Activated T-helper 2 cell treated with anti-CD3 and anti-CD28 coated beads, Interferon-gamma antibody, Interleukin-2, Interleukin-4, amounts not matched to agents 10 μg/mL and 5 μg/mL and 100 μg/mL, durations not matched to agents 14 hours and 24 hours and 36 hours (primary cell): ENCODE results near the gene CHKA. TPM values are rescaled to one million over a fixed set of nuclear protein-coding genes. Genes with fewer than 3 reads are reported as not detected.

Experiments used
- DNase-seq: peaks from one replicate; pipeline ENCODE4 v3.0.0; 2021; ENCODE audit warnings: low spot score
- H3K27ac Mint-ChIP-seq: one replicate; pipeline ENCODE4 v1.8.0; 2021; ENCODE audit warnings: mixed read lengths
- H3K27me3 Mint-ChIP-seq: one replicate; pipeline ENCODE4 v1.8.0; 2021; ENCODE audit warnings: low read depth, mixed read lengths
- H3K36me3 Mint-ChIP-seq: one replicate; pipeline ENCODE4 v1.8.0; 2021; ENCODE audit warnings: low read depth, mixed read lengths
- H3K4me1 Mint-ChIP-seq: one replicate; pipeline ENCODE4 v1.8.0; 2021; ENCODE audit warnings: low read depth, mixed read lengths
- H3K4me3 Mint-ChIP-seq: one replicate; pipeline ENCODE4 v1.8.0; 2021; ENCODE audit warnings: low read depth, mild to moderate bottlenecking, moderate library complexity, mixed read lengths
- H3K9me3 Mint-ChIP-seq: one replicate; pipeline ENCODE4 v1.8.0; 2021; ENCODE audit warnings: mixed read lengths
- intact Hi-C: fragments of 100-400 bp; cut with micrococcal nuclease; formaldehyde crosslinking; loops from one replicate; pipeline ENCODE4 v1.15.1; 2023
- total RNA-seq: library from RNA; stranded (reverse); gene quantifications from 2 replicates; pipeline ENCODE4 v1.2.3, GENCODE V29; 2022

CHKA gene
- total RNA-seq = 16.9 and 20.4 TPM in 2 replicates

GRCh38 chr11:68121067-68121899, at the start of gene CHKA:
CHKA (minus strand) TSS chr11:68121388; CDS start chr11:68121177, 211 bp downstream.
- peaks cover 12% of the 10 kb centered on the region for H3K4me1 Mint-ChIP-seq
- H3K36me3 Mint-ChIP-seq = peaks cover 19% of the 10 kb centered on the region
- no peaks in the 10 kb centered on the region for H3K9me3 Mint-ChIP-seq
- intact Hi-C loops = loop anchor here (2.0 kb wide), 2 partner anchors 90 to 92 kb away; partner anchors contain the start of genes KMT5B and NDUFS8
- peak within 1 kb of the TSS; percentile 88 for H3K4me3 Mint-ChIP-seq
- DNase-seq = peak; percentile 84
- no peaks in the 10 kb centered on the region for H3K27me3 Mint-ChIP-seq
- H3K27ac Mint-ChIP-seq = peak within 1 kb of the TSS; percentile 89

GRCh38 chr11:68169442-68169841, 48.3 kb upstream of the CHKA start:
- Mint-ChIP-seq H3K27me3 (no peaks in the 10 kb centered on the region), H3K4me3 (no peak overlapping the region), H3K36me3 (peaks cover 39% of the 10 kb centered on the region), H3K9me3 (no peaks in the 10 kb centered on the region), H3K27ac (no peak overlapping the region), H3K4me1 (no peaks in the 10 kb centered on the region)
- intact Hi-C loops = no loop called here
- no peak for DNase-seq

GRCh38 chr11:68168694-68169093, 47.5 kb upstream of the CHKA start:
- H3K4me1 Mint-ChIP-seq = no peaks in the 10 kb centered on the region
- H3K27ac Mint-ChIP-seq = no peak overlapping the region
- no peaks in the 10 kb centered on the region for H3K27me3 Mint-ChIP-seq
- H3K36me3 Mint-ChIP-seq = peaks cover 32% of the 10 kb centered on the region
- H3K9me3 Mint-ChIP-seq = no peaks in the 10 kb centered on the region
- DNase-seq = no peak
- no peak overlapping the region for H3K4me3 Mint-ChIP-seq
- intact Hi-C loops = no loop called here

GRCh38 chr11:68167474-68167873, 46.3 kb upstream of the CHKA start:
- Mint-ChIP-seq H3K27me3 (no peaks in the 10 kb centered on the region), H3K9me3 (no peaks in the 10 kb centered on the region), H3K4me1 (no peaks in the 10 kb centered on the region), H3K36me3 (peaks cover 25% of the 10 kb centered on the region), H3K27ac (no peak overlapping the region), H3K4me3 (no peak overlapping the region)
- intact Hi-C loops = no loop called here
- DNase-seq = no peak

GRCh38 chr11:68166969-68167368, 45.8 kb upstream of the CHKA start:
- Mint-ChIP-seq H3K4me1 (no peaks in the 10 kb centered on the region), H3K36me3 (peaks cover 24% of the 10 kb centered on the region), H3K9me3 (no peaks in the 10 kb centered on the region), H3K4me3 (no peak overlapping the region), H3K27ac (no peak overlapping the region), H3K27me3 (no peaks in the 10 kb centered on the region)
- intact Hi-C loops = no loop called here
- DNase-seq = no peak

- H3K4me3 Mint-ChIP-seq = no peak overlapping the region
- H3K27ac Mint-ChIP-seq = no peak overlapping the region
- no peaks in the 10 kb centered on the region for H3K9me3 Mint-ChIP-seq
- peaks cover 20% of the 10 kb centered on the region for H3K36me3 Mint-ChIP-seq
- DNase-seq = no peak
- no peaks in the 10 kb centered on the region for H3K4me1 Mint-ChIP-seq
- intact Hi-C loops = no loop called here
- H3K27me3 Mint-ChIP-seq = no peaks in the 10 kb centered on the region
Measured at GRCh38 chr11:68165601-68166000, 44.4 kb upstream of the CHKA start.

- Mint-ChIP-seq H3K36me3 (peaks cover 14% of the 10 kb centered on the region), H3K4me1 (no peaks in the 10 kb centered on the region), H3K27me3 (no peaks in the 10 kb centered on the region), H3K27ac (no peak overlapping the region), H3K4me3 (no peak overlapping the region), H3K9me3 (no peaks in the 10 kb centered on the region)
- intact Hi-C loops = no loop called here
- DNase-seq = no peak
Measured at GRCh38 chr11:68164437-68164836, 43.2 kb upstream of the CHKA start.

GRCh38 chr11:68163691-68164090, 42.5 kb upstream of the CHKA start:
- H3K9me3 Mint-ChIP-seq = no peaks in the 10 kb centered on the region
- intact Hi-C loops = no loop called here
- H3K27me3 Mint-ChIP-seq = no peaks in the 10 kb centered on the region
- DNase-seq = no peak
- H3K36me3 Mint-ChIP-seq = peaks cover 9% of the 10 kb centered on the region
- H3K4me3 Mint-ChIP-seq = no peak overlapping the region
- H3K27ac Mint-ChIP-seq = no peak overlapping the region
- no peaks in the 10 kb centered on the region for H3K4me1 Mint-ChIP-seq

GRCh38 chr11:68160100-68160695, 39.0 kb upstream of the CHKA start:
- H3K27me3 Mint-ChIP-seq = no peaks in the 10 kb centered on the region
- no peak overlapping the region for H3K4me3 Mint-ChIP-seq
- no peak overlapping the region for H3K27ac Mint-ChIP-seq
- H3K36me3 Mint-ChIP-seq = peaks cover 7% of the 10 kb centered on the region
- H3K4me1 Mint-ChIP-seq = no peaks in the 10 kb centered on the region
- H3K9me3 Mint-ChIP-seq = no peaks in the 10 kb centered on the region
- intact Hi-C loops = no loop called here
- no peak for DNase-seq

- intact Hi-C loops = no loop called here
- no peaks in the 10 kb centered on the region for H3K9me3 Mint-ChIP-seq
- no peak overlapping the region for H3K4me3 Mint-ChIP-seq
- peaks cover 7% of the 10 kb centered on the region for H3K36me3 Mint-ChIP-seq
- H3K4me1 Mint-ChIP-seq = no peaks in the 10 kb centered on the region
- DNase-seq = no peak
- no peak overlapping the region for H3K27ac Mint-ChIP-seq
- H3K27me3 Mint-ChIP-seq = no peaks in the 10 kb centered on the region
Measured at GRCh38 chr11:68159665-68160064, 38.5 kb upstream of the CHKA start.

- no peak overlapping the region for H3K27ac Mint-ChIP-seq
- no peaks in the 10 kb centered on the region for H3K4me1 Mint-ChIP-seq
- H3K36me3 Mint-ChIP-seq = peaks cover 7% of the 10 kb centered on the region
- intact Hi-C loops = no loop called here
- no peak for DNase-seq
- H3K9me3 Mint-ChIP-seq = no peaks in the 10 kb centered on the region
- H3K27me3 Mint-ChIP-seq = no peaks in the 10 kb centered on the region
- H3K4me3 Mint-ChIP-seq = no peak overlapping the region
Measured at GRCh38 chr11:68159161-68159560, 38.0 kb upstream of the CHKA start.

- intact Hi-C loops = no loop called here
- H3K27ac Mint-ChIP-seq = no peak overlapping the region
- no peaks in the 10 kb centered on the region for H3K4me1 Mint-ChIP-seq
- H3K4me3 Mint-ChIP-seq = no peak overlapping the region
- H3K9me3 Mint-ChIP-seq = no peaks in the 10 kb centered on the region
- no peaks in the 10 kb centered on the region for H3K27me3 Mint-ChIP-seq
- no peak for DNase-seq
- peaks cover 7% of the 10 kb centered on the region for H3K36me3 Mint-ChIP-seq
Measured at GRCh38 chr11:68158580-68158979, 37.4 kb upstream of the CHKA start.

GRCh38 chr11:68153742-68154141, 32.6 kb upstream of the CHKA start:
- no peaks in the 10 kb centered on the region for H3K27me3 Mint-ChIP-seq
- no peaks in the 10 kb centered on the region for H3K9me3 Mint-ChIP-seq
- H3K4me3 Mint-ChIP-seq = no peak overlapping the region
- H3K27ac Mint-ChIP-seq = no peak overlapping the region
- no peaks in the 10 kb centered on the region for H3K4me1 Mint-ChIP-seq
- intact Hi-C loops = no loop called here
- H3K36me3 Mint-ChIP-seq = peaks cover 7% of the 10 kb centered on the region
- DNase-seq = no peak
